VCaP (cell line): ENCODE results near the gene TMEM131L.

Experiments used
- H3K27ac ChIP-seq: fragments of 450-650 bp; 2 replicates; pipeline ENCODE4 v1.5.1; 2017
- CTCF ChIP-seq: fragments of 450-650 bp; conservative IDR thresholded peaks from 2 replicates; pipeline ENCODE4 v1.5.1; 2017; ENCODE audit warnings: mild to moderate bottlenecking, moderate library complexity

Gene TMEM131L

GRCh38 chr4:153523941-153524386 lies 57.8 kb downstream of the TMEM131L start:
- no peak for TF ChIP-seq CTCF
- no peak overlapping the region for H3K27ac ChIP-seq

GRCh38 chr4:153524682-153525081 lies 58.5 kb downstream of the TMEM131L start:
- no peak for TF ChIP-seq CTCF
- no peak overlapping the region for H3K27ac ChIP-seq

GRCh38 chr4:153527690-153528089 lies 61.5 kb downstream of the TMEM131L start:
- no peak for TF ChIP-seq CTCF
- no peak overlapping the region for H3K27ac ChIP-seq

GRCh38 chr4:153528705-153529485 lies 62.7 kb downstream of the TMEM131L start:
- no peak for TF ChIP-seq CTCF
- H3K27ac ChIP-seq = no peak overlapping the region

- H3K27ac ChIP-seq = no peak overlapping the region
- no peak for TF ChIP-seq CTCF
Observed at GRCh38 chr4:153529646-153530045, 63.5 kb downstream of the TMEM131L start.

- H3K27ac ChIP-seq = no peak overlapping the region
- TF ChIP-seq CTCF = no peak
Observed at GRCh38 chr4:153530284-153530999, 64.3 kb downstream of the TMEM131L start.

- no peak overlapping the region for H3K27ac ChIP-seq
Observed at GRCh38 chr4:153531000-153531358, 64.8 kb downstream of the TMEM131L start.

More at GRCh38 chr4:153531000-153531358, 64.8 kb downstream of the TMEM131L start:
- no peak; the same call in 1 of the 2 replicates for TF ChIP-seq CTCF
